DMS114 treated with DMSO at 0.1 percent for 48 hours (cell line): ENCODE results near the gene PDRG1.
"Not testable (repeated sequence)": the region's sequence is repeated elsewhere in the genome, so short reads cannot be mapped to it uniquely, and the experiment has no call there.

ENCODE experiments used
- DNase-seq: peaks from one replicate; lab custom pipeline; 2025; ENCODE audit not compliant: unreplicated experiment; lab: John Stamatoyannopoulos, UW

The PDRG1 gene

DNA sequence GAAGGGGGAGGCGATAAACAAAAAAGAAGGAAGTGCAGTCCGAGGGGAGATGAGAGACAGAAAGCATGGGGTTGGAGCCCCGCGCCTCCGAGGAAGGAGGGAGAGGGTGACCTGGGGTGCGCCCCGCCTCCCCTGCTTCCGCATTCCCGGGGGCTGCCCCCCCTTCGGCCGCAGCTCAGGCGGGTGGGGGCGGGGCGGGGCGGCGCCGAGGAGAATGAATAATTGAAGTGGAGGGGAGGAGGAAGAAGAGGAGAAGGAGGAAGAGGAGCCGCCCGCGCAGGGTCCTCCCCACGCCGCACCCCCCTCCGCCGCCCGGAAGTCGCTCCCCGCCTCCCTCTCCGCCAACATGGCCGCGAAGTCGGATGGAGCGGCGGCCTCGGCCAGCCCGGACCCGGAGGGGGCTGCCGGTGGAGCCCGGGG is 16.0 kb upstream of the PDRG1 start, which contains the start of gene XKR7:
XKR7 (plus strand) TSS at position 322 of the 420 bp plus-strand sequence; CDS start at position 347, 25 bp downstream.
- DNase-seq = no peak

DNA sequence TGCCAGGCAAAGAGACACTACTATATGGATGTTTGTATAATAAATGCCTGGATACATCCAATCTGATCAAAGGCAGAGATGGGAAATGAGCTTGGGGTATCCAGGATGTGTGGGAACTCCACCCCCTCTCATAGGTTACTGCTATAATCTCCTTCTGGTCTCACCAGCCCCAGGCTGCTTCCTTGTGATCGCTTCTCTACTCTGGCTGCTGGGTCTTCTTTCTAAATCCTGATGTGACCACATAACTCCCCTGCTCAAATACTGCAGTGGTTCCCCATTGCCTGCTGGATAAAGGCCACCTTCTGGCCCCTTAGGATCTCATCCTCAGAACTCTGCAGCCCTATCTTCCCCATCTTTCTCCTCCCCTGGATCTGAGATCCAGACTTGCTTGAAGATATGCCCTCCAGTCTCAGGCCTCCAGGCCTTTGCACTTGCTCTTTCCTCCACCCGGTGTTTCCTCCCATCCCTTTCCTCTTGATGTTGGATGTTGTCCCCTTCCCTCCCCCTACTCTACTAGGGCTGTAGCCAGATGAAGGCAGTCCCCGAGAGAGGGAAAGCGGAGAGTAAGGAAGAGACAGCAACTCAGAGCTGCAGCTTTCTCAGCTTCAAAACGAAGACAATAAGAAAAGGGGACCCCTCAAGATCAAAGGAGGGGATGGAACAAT is 15.3 kb upstream of the PDRG1 start:
- DNase-seq = no peak

DNA sequence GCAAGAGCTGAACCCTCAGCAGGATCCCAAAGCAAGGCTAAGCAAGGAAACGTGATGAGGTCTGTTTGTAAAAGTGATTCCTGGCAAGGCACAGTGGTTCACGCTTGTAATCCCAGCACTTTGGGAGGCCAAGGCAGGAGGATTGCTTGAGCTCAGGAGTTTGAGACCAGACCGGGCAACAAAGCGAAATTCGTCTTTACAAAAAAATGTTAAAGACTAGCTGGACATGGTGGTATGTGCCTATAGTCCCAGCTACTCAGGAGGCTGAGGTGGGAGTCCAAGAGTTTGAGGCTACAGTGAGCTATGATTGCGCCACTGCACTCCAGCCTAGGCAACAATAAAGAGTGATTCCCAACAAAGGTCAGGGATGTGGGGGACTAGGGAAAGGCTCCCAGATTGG is 12.0 kb upstream of the PDRG1 start:
- DNase-seq = no peak

DNA sequence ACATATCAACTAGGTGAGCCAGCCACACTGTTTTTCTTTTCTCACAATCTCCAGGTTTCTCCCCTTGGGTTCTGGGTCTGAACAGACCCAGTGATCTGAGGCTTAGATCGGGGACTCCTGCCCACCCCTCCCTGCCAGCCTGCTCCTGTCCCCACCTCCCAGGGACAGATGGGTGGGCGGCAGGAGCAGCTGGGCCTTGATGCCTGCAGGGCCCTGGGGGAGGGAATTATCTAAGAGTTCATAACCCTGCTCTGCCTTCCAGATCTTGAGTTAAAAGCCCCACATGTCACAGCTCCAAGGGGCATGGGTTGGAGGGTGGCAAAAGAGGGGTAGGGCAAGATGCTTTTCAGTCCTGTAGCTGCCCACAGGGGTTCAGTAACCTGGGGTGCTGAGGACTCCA is 10.9 kb upstream of the PDRG1 start:
- DNase-seq = no peak

DNA sequence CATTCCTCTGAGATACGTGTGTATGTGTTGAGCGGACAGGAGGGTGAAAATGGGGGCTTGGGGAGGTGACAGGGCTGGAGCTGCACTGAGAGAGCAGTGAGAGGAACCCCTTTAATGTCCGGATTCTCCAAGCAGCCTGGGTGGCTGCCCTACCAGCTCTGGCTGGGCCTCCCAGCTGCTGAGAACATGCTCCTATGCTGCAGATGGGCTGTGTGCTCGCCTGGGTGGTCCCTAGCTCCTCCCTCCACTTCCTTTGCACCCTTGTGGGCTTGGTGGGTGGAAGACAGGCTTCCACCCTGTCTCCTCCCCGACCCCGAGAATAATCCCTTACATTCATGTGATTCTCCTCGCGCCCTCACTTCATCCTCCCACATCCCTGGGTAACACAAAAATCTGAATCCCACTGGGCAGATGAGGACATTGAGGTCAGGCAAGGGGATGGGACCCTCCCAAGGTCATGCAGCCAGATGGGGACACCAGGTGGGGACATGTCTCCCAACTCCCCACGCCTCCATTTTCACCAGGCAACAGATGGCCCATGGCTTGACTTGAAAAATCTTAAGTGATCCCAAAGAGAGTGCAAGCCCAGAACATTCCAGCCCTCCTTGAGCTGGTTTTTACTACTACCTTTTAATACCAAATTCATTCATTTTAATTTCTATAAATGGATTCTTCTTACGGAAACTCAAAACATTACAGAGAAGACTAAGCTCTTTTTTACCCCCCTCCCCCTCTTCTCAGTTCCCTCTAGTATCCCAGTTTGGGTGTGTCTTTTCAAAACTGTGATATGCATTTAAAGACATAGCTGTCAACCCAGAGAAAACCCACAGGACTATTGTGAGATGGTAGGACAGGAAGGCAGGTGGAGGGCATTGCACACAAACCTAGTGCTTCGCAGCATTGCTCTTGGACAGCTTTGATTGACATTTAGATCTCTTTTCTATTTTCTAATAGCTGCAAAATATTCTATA is 5.0 kb upstream of the PDRG1 start:
- no peak for DNase-seq

DNA sequence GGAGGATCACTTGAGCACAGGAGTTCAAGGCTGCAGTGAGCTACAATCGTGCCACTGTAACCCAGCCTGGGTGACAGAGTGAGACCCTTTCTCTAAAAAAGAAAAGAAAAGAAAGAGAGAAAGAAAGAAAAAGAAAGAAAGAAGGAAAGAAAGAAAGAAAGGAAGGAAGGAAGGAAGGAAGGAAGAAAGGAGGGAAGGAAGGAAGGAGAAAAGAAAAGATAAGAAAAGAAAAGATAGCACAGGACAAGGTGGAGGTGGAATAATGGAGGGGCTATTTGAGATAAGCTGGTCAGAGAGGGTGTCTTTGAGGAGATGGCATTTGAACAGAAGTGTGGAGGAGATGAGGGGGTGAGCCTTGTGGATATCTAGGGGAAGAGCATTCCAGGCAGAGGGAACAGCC is 2.7 kb upstream of the PDRG1 start:
- DNase-seq = no peak

DNA sequence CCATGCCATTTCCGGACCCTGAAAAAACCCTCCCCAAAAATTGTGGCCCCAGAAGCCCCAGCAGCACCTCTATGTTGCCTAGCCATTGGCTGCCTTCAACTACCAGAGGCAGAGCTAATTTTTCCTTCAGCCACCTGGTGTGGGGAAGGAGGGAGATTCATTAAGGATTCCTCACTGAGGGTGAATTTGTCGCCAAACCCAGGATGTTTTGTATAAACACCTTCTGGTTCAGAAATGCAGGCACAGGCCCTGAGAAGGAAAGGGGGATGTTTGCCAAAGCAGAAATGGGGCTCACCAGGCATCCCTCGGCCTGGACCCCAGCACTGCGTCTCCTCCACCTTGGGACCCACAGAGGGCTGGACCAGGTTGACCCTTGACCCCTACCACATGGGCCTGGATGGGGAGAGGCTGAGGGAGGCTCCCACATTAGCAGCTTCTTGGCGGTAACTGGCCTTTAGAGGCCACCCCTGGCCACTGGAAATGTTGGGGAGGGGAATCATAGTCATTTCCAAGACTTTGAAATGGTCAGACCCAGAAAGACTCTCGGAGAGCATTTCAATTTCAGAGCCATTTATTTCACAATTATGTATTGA is 1.8 kb upstream of the PDRG1 start:
- DNase-seq = no peak

DNA sequence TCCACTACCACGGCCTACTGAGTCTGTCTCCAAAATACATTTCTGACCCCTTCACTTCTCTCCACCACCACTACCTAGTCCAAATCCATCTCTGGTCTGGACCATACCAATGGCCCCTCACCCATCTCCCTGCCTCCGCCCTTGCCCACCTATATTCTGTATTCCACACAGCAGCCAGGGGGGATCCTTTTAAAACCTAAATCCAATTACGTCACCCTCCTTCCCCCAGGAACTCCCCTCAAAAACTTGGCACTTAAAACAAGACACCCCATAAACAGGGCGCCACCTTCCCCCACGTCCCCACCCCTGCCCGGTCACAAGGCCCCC is 680 bp downstream of the PDRG1 start:
- no peak for DNase-seq

DNA sequence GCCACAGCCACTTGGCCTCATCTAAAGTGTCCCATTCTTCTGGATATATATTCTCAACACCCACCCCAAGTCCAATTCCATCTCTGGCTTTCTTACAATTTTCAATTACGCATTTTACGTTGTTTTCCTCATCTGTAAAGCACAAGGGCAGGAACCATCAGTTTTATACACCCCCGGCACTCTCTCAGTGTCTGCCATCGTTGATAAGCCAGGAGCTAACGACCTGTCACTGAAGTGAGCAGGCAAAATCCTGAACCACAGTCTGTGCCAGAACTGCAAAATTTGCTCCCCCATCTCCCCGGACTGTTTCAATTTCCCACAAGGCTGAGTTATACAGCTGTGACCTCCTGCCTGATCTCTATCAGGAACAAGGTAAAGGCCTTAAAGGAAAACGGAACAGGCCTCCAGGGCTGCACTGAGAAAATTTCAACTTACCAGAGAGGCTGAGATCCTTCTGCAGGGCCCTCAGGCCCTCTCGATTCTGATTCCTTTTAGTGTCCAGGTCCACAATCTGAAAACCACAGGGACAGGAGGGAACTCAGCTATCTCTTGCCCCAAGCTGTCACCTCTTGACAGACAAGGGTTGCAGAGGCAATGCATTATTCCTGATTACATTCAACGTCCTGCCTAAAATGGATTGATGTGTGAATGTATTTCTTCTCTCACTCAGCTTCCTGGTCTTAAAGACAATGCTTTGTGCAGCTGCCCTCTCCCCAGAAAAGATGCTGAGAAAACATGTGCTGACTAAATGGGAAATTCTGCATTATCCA is 1.8 kb downstream of the PDRG1 start:
- DNase-seq = no peak

DNA sequence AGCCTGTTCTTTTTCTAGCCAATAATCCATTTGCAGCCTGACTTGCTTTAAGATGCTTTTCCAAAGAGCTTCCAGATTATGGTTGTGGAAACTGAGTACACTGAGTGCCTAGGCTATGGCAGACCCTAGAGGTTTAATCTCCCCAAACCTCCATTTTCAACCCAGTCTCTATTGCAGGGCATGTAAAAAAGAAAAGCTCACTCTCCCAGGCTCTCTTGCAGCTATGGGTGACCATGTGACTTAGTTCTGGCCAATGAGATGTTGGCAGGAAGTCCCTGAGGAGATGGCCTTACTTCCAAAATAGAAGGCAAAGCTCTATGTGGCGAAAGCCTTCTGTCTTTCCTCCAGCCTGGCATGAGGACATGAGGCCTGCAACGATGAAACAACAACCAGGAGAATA is 3.8 kb downstream of the PDRG1 start:
- no peak for DNase-seq

DNA sequence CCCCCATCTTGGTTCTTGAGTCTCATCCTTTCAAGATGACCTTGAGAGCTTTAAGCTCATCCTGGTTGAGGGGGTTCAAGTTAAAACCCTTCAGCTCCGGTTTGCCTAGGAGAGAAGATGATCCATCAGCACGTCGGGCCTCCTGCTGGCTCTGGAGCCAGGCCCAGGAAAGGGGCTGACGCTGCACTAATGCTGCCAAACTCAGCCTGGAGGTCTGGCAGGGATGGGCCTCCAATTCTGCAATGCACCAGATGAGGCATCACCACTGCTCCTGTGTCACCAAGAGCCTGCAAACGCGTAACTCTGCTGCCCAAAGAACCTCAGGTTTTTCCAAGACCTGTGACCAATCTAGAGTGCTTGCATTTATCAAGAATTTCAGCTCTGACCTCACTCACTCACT is 6.1 kb downstream of the PDRG1 start:
- DNase-seq = no peak

DNA sequence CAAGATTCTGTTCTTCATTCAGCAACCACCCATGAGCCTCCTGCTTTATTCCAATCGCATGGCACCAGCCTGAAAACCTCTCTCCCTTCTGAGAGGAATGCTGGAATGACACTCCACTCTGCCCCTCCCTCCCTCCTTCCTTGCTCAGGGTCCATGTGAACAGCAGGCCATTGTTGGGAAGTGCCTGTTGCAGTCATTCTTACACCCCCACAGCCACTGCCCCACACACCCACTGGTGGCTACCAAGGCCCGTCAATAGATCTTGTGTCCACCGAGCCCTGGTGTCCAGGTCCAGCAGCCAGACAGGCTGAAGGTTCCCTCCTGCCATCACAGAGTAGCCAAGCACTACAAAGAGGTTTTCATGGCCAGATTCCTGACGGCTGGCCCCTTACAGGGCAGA is 6.5 kb downstream of the PDRG1 start:
- DNase-seq = no peak

DNA sequence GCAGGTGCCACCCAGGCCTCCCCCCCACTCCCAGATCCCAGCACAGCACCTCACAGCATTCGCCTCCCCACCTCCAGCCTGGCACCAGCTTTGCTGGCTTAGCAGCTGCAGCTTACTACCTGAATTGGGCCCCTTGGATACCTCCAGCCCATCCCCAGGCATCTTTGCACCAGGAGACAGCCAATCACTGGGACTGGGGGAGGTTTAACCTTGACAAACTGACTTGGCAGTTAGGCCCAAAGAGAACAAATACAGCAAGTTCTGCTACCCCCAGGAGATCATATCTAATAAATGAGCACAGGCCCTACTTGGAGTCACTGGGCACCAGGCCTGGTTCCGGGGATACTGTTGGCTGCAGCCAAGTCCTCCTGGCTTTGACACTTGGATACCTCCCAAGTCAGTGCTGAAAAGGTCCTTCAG is 8.8 kb downstream of the PDRG1 start:
- DNase-seq = no peak

DNA sequence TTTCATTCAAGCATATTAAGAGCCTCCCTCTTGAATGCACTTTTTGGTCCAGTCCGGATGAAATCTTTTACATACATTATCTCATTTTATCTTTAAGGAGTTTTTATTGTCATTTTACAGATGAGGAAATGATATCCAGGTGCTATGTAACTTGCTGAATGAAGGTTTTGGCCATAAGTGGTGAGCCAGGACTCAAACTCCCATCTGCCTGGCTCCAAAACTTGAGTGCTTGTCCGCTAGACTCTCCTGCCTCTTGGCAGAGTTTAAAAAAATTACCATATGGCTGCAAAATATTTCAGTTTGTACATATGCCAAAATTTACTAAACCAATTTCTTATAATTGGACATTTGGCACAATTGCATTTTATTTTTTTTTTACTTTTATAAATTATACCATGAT is 12.2 kb downstream of the PDRG1 start:
- DNase-seq = no peak

DNA sequence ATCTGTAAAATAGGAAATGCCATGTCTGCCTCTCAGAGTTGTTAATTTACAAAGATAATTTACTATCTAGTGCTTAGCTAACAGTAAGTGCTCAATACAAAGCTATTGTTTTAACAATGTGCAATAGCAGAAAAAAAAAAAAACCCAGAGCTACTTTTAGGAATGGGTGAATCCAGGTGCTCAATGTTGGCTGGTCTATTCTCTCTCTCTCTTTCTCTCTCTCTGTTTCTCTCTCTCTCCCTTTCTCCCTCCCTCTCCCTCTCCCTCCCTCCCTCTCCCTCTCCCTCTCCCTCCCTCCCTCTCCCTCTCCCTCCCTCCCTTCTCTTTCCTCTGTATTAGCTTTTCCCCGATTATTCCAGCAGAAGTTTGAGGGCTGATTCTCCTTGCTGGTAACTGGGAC is 14.0 kb downstream of the PDRG1 start:
- DNase-seq = no peak

DNA sequence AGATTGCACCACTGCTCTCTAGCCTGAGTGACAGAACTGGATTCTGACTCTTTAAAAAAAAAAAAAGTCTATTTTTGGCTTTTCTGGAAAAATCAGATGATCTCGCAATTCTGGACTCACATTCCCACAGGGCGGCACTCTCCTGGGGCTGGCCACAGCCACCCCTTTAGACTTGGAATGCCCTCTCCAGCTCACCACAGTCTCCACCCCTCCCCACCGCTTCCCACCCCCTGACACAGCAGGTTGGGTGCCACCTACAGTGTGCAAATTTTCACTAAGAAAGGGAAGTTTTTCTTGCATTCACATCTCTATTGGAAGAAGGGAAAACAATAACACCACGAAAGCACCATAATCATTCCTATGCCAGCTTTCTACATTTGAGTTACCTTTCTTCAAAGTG is 15.4 kb downstream of the PDRG1 start:
- DNase-seq = no peak

DNA sequence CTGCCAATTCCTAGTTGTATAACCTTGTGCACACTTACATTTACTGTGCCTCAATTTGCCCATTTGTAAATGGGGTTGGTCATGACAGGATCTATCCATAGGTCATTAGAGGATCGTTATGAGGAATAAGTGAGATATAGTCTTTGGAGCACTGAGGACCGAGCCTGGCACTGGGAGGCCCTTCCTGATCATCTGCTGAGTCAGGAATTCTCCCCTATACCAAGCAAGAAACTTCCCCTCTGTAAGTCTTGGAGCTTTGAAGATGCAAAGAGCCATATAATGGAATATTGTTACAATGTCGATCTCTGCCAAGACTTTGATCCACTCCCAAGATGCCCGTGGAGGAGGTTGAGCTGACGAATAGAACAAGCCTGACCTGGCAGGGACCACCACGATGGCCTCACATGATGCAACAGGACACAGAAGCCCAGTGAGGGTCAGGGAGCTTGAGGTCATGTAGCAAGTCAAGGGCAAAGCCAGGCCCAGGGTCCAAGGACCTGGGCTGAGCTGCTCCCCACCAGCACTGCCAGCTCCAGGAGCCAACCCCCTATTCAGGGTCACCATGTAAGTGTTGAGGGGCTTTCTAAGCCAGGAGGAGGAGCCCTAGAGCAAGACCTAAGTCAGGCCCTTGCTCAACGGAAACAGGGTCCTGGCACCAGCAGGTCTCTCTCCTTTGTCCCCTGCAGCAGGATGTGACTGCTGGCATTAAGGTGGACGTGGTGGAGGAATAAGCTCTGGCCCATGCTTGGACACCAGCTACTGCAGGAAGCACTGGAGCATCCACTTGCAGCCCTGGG is 16.7 kb downstream of the PDRG1 start:
- DNase-seq = no peak

DNA sequence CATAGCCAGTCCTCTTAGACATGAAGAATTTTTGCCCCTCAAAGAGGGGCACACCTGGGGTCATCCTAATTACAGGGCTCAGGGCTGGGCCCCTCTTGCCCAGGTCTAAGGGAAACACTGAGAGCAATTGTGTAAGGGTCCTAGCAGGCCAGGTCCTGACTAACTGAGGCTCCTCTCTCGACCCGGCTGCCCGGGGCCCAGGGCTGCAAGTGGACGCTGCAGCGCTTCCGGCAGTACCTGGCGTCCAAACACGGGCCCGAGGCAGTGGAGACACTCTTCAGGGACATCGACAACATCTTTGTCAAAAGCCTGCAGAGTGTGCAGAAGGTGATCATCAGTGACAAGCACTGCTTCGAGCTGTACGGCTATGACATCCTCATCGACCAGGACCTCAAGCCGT is 17.4 kb downstream of the PDRG1 start:
- no peak for DNase-seq

DNA sequence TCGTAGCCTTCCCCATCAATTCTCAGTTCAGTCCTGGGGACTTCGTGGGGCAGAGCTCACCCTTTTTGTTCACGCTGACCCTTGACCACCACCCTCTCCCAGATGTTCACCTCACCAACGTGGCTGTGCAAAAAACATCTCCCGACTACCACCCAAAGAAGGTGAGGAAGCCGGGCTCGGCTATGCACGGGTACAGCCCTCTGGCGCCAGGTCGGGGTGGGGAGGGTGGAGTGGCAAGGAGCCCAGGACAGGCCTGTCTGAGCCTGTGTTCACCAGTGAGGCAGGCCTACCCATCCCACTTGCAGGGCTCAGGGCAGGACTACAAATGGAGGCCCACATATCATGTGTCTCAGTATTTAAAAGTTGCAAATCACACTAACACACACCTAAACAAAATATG is 18.1 kb downstream of the PDRG1 start:
- DNase-seq = no peak

DNA sequence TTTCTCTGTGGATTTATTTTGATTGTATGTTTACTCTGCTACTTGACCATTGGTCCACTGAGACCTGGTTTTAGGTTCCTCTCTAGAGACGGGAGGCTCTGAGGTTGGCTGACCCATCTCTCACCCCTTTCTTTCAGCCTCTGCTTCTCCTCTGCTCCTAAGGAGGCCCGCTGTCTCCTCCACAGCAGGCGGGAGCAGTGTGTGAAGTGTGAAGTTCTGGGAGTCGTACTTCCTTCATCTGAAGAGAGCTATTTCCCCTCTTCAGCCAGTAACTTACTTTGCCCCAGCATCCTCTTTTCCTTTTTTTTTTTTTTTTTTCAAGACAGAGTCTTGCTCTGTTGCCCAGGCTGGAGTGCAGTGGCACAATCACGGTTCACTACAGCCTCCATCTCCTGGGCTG is 21.1 kb downstream of the PDRG1 start:
- no peak for DNase-seq

DNA sequence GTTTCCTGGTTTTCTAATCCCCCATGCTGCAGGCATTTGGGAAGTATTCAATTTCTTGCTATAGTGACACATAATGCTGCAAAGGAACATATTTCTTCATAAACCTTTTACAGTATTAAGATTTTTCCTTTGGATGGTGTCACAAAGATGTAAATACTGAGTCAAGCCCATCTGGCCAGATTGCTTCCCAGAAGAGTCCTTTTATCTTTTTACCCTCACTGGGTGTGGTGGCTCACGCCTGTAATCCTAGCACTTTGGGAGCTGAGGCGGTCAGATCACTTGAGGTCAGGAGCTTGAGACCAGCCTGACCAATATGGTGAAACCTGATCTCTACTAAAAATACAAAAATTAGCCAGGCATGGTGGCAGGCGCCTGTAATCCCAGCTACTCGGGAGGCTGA is 22.2 kb downstream of the PDRG1 start:
- not testable (repeated sequence) for DNase-seq
